Gastrocnemius medialis (tissue), 4 donors: ENCODE data around the gene RHOF.

Source experiments
- POLR2A ChIP-seq, 2 donors: fragments of 450-650 bp; IDR thresholded peaks; one replicate each; pipeline ENCODE4 v1.6.1; 2017; ENCODE audit warnings: antibody characterized with exemption in 2 of 2, mild to moderate bottlenecking in 2 of 2, moderate library complexity in 2 of 2
- TF ChIP-seq, protein P1 (sequence below), 5 experiments: fragments of 450-650 bp in 3 of 5; fragments of 200-600 bp in 2 of 5; sonication (generic) in 2 of 5; IDR thresholded peaks in 4 of 5; conservative IDR thresholded peaks in 1 of 5; 1 replicate in 4 of 5; 2 replicates in 1 of 5; pipeline ENCODE4 v1.5.1; 2016 to 2019; ENCODE audit warnings: antibody characterized with exemption in 5 of 5, mild to moderate bottlenecking in 3 of 5, moderate library complexity in 3 of 5

DNA sequence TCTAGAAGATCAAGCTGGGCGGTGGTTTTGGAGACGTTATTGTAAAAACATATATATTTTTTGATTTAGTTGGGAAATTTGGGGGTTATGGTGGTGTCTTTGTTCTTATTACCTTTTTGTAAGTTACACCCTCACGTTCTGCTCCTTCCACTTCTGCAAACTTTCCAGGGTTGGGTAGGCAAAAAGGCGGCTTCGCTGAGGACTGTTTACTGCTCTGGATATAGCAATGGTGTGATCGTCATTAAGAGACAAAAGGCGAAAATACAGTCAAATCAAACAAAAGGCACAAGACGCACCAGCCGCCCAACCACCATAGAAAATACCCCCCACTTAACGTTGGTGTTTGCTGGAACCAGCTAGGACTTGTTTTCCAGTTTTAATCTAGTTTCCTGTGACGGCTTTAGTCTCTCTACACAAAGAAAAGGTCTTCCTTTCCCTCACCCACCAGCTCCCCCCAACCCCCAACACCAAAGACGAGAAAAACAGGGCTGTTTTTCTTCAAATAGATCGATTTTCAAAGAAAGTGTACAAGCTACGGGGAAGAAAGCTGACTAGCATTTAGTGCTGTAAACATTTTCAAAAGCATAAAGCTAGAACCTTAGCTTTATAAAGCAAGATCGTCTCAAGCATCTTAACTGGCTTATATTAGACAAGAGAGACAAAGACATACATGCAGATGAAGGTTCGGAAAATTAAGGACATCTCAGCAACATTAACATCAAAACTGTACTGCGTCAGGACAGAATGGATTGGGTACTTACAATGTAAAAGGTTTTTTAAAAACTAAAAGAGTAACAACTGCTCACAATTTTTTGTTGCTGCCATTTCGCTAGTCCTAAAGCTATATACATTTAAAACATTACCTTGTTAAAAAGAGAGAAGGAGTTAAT is 8.4 kb upstream of the RHOF start:
- TF ChIP-seq, protein P1, sequence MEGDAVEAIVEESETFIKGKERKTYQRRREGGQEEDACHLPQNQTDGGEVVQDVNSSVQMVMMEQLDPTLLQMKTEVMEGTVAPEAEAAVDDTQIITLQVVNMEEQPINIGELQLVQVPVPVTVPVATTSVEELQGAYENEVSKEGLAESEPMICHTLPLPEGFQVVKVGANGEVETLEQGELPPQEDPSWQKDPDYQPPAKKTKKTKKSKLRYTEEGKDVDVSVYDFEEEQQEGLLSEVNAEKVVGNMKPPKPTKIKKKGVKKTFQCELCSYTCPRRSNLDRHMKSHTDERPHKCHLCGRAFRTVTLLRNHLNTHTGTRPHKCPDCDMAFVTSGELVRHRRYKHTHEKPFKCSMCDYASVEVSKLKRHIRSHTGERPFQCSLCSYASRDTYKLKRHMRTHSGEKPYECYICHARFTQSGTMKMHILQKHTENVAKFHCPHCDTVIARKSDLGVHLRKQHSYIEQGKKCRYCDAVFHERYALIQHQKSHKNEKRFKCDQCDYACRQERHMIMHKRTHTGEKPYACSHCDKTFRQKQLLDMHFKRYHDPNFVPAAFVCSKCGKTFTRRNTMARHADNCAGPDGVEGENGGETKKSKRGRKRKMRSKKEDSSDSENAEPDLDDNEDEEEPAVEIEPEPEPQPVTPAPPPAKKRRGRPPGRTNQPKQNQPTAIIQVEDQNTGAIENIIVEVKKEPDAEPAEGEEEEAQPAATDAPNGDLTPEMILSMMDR (IDR thresholded peaks at IDR 0.05 in 4 of 5, conservative IDR thresholded peaks at IDR 0.05 in 1 of 5) = no peak
- no peak for TF ChIP-seq POLR2A (IDR thresholded peaks at IDR 0.05)
